GM12878 (cell line): ENCODE results near the gene NAALADL2. TPM values are rescaled to one million over a fixed set of nuclear protein-coding genes. Genes with fewer than 3 reads are reported as not detected.

Experiments
- ATAC-seq: fragments of 200-7000 bp; cut with Tn5 transposase; 3 replicates; pipeline ENCODE4 v1.9.1; 2020; ENCODE audit warnings: mild to moderate bottlenecking, moderate library complexity
- BruUV-seq: library from RNA; stranded (reverse); fragments of 400-500 nt; replicated peaks from 2 replicates; lab custom pipeline; 2021; lab: Mats Ljungman, UMichigan
- CTCF ChIA-PET: fragments of 300-600 bp; sonication (Branson Sonifier 250); formaldehyde crosslinking; extraction: SDS; loops from one replicate; lab custom pipeline; 2021; ENCODE audit warnings: inconsistent platforms; lab: Yijun Ruan, JAX
- POLR2A ChIA-PET: fragments of 350-600 bp; formaldehyde crosslinking; extraction: SDS; loops from one replicate; lab custom pipeline; 2021; ENCODE audit warnings: inconsistent platforms; lab: Charles Lee
- RAD21 ChIA-PET: fragments of 300-600 bp; sonication (Branson Sonifier 250); formaldehyde crosslinking; loops from one replicate; lab custom pipeline; 2023; ENCODE audit warnings: antibody characterized with exemption; ENCODE audit not compliant: unreplicated experiment; lab: Charles Lee
- SMC1A ChIA-PET: fragments of 300-600 bp; sonication (Branson Sonifier 250); formaldehyde crosslinking; loops from one replicate; lab custom pipeline; 2023; ENCODE audit not compliant: unreplicated experiment, uncharacterized antibody; lab: Charles Lee
- DNase-seq: peaks from one replicate; pipeline ENCODE4 v3.0.0-alpha.2; 2011; ENCODE audit warnings: low read depth, low spot score
- FAIRE-seq: peaks from 3 replicates; lab custom pipeline; 2011; peaks lifted over from hg19 to GRCh38; lab: Jason Lieb, UNC
- H2AFZ ChIP-seq: 2 replicates; pipeline ENCODE4 v1.6.0; 2011; ENCODE audit warnings: low read depth, low read length, control low read depth; ENCODE audit not compliant: control insufficient read depth
- H3K27ac ChIP-seq: 2 replicates; pipeline ENCODE4 v1.5.1; 2011; ENCODE audit warnings: control low read depth; ENCODE audit not compliant: control insufficient read depth, insufficient read depth
- H3K27me3 ChIP-seq, 2 experiments: replicated peaks in 1 of 2; 2 replicates each; pipeline versions ENCODE4 v1.6.0 to v1.6.1; 2011; ENCODE audit warnings: low read length in 1 of 2; ENCODE audit not compliant: control insufficient read depth in 2 of 2, insufficient read depth in 2 of 2
- H3K36me3 ChIP-seq, 2 experiments: 2 replicates each; pipeline ENCODE4 v1.5.1; 2011; ENCODE audit warnings: low read length in 1 of 2; ENCODE audit not compliant: control insufficient read depth in 2 of 2, insufficient read depth in 2 of 2
- H3K4me1 ChIP-seq: 2 replicates; pipeline ENCODE4 v1.6.1; 2011; ENCODE audit warnings: mild to moderate bottlenecking, low read length, moderate library complexity, mixed read lengths; ENCODE audit not compliant: control insufficient read depth, insufficient read depth
- H3K4me2 ChIP-seq: 2 replicates; pipeline ENCODE4 v1.6.0; 2011; ENCODE audit warnings: control low read depth; ENCODE audit not compliant: control insufficient read depth, insufficient read depth
- H3K4me3 ChIP-seq: fragments of 200-600 bp; sonication (generic); 2 replicates; pipeline ENCODE4 v1.5.1; 2016
- H3K79me2 ChIP-seq: 2 replicates; pipeline ENCODE4 v1.6.0; 2011; ENCODE audit warnings: low read length; ENCODE audit not compliant: control insufficient read depth, insufficient read depth
- H3K9ac ChIP-seq: 2 replicates; pipeline ENCODE4 v1.8.0; 2011; ENCODE audit warnings: low read length, control low read depth, mixed read lengths; ENCODE audit not compliant: control insufficient read depth, insufficient read depth
- H3K9me3 ChIP-seq: replicated peaks from 3 replicates; pipeline ENCODE4 v1.5.1; 2011; ENCODE audit warnings: mild to moderate bottlenecking, low read length; ENCODE audit not compliant: control insufficient read depth, insufficient read depth
- H4K20me1 ChIP-seq: 2 replicates; pipeline ENCODE4 v1.6.0; 2011; ENCODE audit not compliant: control insufficient read depth, insufficient read depth
- CHD1 ChIP-seq: IDR thresholded peaks from 2 replicates; pipeline ENCODE4 v1.6.1; 2012; ENCODE audit warnings: low read depth, low read length, improper control_type of control experiment
- EED ChIP-seq: sonication (generic); IDR thresholded peaks from 2 replicates; pipeline ENCODE4 v1.6.1; 2016; ENCODE audit warnings: antibody characterized with exemption, low read depth
- KDM1A ChIP-seq: fragments of 200-600 bp; sonication (generic); IDR thresholded peaks from 2 replicates; pipeline ENCODE4 v1.6.1; 2016; ENCODE audit warnings: borderline replicate concordance
- RB1 ChIP-seq: fragments of 450-650 bp; formaldehyde crosslinking; IDR thresholded peaks from 2 replicates; pipeline ENCODE4 v1.6.1; 2017; ENCODE audit warnings: mild to moderate bottlenecking, borderline replicate concordance
- RBBP5 ChIP-seq: fragments of 200-600 bp; sonication (generic); conservative IDR thresholded peaks from 2 replicates; pipeline ENCODE4 v1.6.1; 2016
- SP1 ChIP-seq: IDR thresholded peaks from one replicate; pipeline ENCODE4 v1.6.1; 2011; ENCODE audit warnings: low read depth, low read length
- SPI1 ChIP-seq: IDR thresholded peaks from 2 replicates; pipeline ENCODE4 v1.6.1; 2011; ENCODE audit warnings: low read depth, mild to moderate bottlenecking, low read length, moderate library complexity, borderline replicate concordance; ENCODE audit not compliant: insufficient read depth
- STAT3 ChIP-seq: IDR thresholded peaks from 2 replicates; pipeline ENCODE4 v1.6.1; 2011; ENCODE audit warnings: low read depth, low read length, improper control_type of control experiment
- TAF1 ChIP-seq: IDR thresholded peaks from 2 replicates; pipeline ENCODE4 v1.6.1; 2011; ENCODE audit warnings: mild to moderate bottlenecking, low read depth, low read length, borderline replicate concordance
- TARDBP ChIP-seq: IDR thresholded peaks from 2 replicates; pipeline ENCODE4 v1.6.1; 2016; ENCODE audit warnings: borderline replicate concordance
- ZBED1 ChIP-seq: IDR thresholded peaks from 2 replicates; pipeline ENCODE4 v1.6.1; 2016; ENCODE audit warnings: borderline replicate concordance
- ZNF207 ChIP-seq: fragments of 450-650 bp; IDR thresholded peaks from 2 replicates; pipeline ENCODE4 v1.6.1; 2014; ENCODE audit warnings: antibody characterized with exemption, mild to moderate bottlenecking, borderline replicate concordance
- ZNF384 ChIP-seq: IDR thresholded peaks from 2 replicates; pipeline ENCODE4 v1.6.1; 2012; ENCODE audit warnings: low read depth, mild to moderate bottlenecking, low read length, improper control_type of control experiment, borderline replicate concordance
- WGBS: methylation state at CpG from one replicate; pipeline ENCODE4 v1.1.6; 2016; ENCODE audit warnings: low lambda C conversion rate; ENCODE audit not compliant: insufficient replicate concordance, insufficient coverage; ENCODE audit errors: missing lambda C conversion rate; 5-methylcytosine and 5-hydroxymethylcytosine counted together
- in situ Hi-C: fragments of 300-500 bp; cut with MboI; formaldehyde crosslinking; loops from 9 replicates; pipeline ENCODE4 v1.14.3; 2018; ENCODE audit warnings: mixed read lengths
- intact Hi-C: fragments of 100-400 bp; cut with micrococcal nuclease; formaldehyde crosslinking; loops from one replicate; pipeline ENCODE4 v1.14.2; 2022; ENCODE audit not compliant: unreplicated experiment
- polyA plus RNA-seq, 11 experiments: library from polyadenylated mRNA; depleted of rRNA in 4 of 11; unstranded in 6 of 11; stranded (reverse) in 5 of 11; fragments of >200 nt; fragmentation: Nextera tagmentation in 4 of 11; fragmentation: Illumina TruSeq in 1 of 11; extraction: Ambion mirVana in 4 of 11; extraction: Trizol in 1 of 11; gene quantifications; 1 replicate in 1 of 11; 2 replicates in 10 of 11; pipeline versions ENCODE4 v1.2.1 to v1.2.3, GENCODE V29; 2011 to 2016; ENCODE audit warnings: inconsistent platforms in 2 of 11, missing spikeins in 2 of 11, low read depth in 1 of 11
- total RNA-seq, 4 experiments: library from RNA; depleted of rRNA in 3 of 4; stranded (reverse); fragments of >200 nt in 3 of 4; fragmentation: Illumina TruSeq in 1 of 4; extraction: Trizol in 1 of 4; gene quantifications; 2 replicates each; pipeline versions ENCODE4 v1.2.1 to v1.2.3, GENCODE V29; 2013 to 2021
- TF ChIP-seq, protein P1 (sequence below): IDR thresholded peaks from 2 replicates; pipeline ENCODE4 v1.6.1; 2011; ENCODE audit warnings: low read depth, low read length, improper control_type of control experiment, borderline replicate concordance
- TF ChIP-seq, protein P2 (sequence below): fragments of 450-650 bp; IDR thresholded peaks from 2 replicates; pipeline ENCODE4 v1.6.1; 2017; ENCODE audit warnings: low read depth, mild to moderate bottlenecking, moderate library complexity
- TF ChIP-seq, protein P3 (sequence below): IDR thresholded peaks from 2 replicates; pipeline ENCODE4 v1.6.1; 2011; ENCODE audit warnings: borderline replicate concordance, low read depth, mild to moderate bottlenecking, moderate library complexity, low read length; ENCODE audit not compliant: insufficient read depth, poor library complexity, severe bottlenecking

Gene NAALADL2
- total and polyA plus RNA-seq, 10 of the 15 experiments (the other 5 are each of a cell fraction or from before 2014, with no cell fraction given) = 0.06 to 10.8 (median 0.46) TPM

DNA sequence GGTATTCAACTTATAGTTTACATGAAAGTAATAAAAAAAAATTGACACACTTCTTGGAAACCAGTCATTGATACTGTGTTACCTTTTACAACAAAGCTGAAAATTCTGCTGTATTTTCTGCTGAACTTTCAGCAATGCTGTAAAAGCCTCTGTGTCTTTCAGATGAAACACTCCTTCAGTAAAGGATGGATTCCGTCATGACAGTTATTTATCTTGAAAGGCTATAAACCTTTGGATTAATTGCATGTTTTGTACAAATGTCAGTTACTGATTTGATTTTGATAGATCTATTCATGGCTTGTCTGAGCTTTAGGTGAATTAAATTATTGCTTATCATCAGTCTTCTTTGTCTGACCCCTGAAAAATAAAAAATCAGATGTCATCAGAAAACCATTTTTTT, 355.1 kb downstream of the NAALADL2 start:
- TF ChIP-seq, protein P1, sequence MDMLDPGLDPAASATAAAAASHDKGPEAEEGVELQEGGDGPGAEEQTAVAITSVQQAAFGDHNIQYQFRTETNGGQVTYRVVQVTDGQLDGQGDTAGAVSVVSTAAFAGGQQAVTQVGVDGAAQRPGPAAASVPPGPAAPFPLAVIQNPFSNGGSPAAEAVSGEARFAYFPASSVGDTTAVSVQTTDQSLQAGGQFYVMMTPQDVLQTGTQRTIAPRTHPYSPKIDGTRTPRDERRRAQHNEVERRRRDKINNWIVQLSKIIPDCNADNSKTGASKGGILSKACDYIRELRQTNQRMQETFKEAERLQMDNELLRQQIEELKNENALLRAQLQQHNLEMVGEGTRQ = no peak
- TF ChIP-seq KDM1A = no peak
- TF ChIP-seq SP1 = no peak
- no peak for TF ChIP-seq ZBED1
- TF ChIP-seq EED = no peak
- TF ChIP-seq RBBP5 = no peak
- TF ChIP-seq SPI1 = no peak
- no peak for TF ChIP-seq STAT3
- no peak for TF ChIP-seq TARDBP
- no peak for TF ChIP-seq ZNF207
- TF ChIP-seq CHD1 = no peak
- no peak for TF ChIP-seq TAF1
- TF ChIP-seq, protein P2, sequence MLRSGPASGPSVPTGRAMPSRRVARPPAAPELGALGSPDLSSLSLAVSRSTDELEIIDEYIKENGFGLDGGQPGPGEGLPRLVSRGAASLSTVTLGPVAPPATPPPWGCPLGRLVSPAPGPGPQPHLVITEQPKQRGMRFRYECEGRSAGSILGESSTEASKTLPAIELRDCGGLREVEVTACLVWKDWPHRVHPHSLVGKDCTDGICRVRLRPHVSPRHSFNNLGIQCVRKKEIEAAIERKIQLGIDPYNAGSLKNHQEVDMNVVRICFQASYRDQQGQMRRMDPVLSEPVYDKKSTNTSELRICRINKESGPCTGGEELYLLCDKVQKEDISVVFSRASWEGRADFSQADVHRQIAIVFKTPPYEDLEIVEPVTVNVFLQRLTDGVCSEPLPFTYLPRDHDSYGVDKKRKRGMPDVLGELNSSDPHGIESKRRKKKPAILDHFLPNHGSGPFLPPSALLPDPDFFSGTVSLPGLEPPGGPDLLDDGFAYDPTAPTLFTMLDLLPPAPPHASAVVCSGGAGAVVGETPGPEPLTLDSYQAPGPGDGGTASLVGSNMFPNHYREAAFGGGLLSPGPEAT = no peak
- TF ChIP-seq, protein P3, sequence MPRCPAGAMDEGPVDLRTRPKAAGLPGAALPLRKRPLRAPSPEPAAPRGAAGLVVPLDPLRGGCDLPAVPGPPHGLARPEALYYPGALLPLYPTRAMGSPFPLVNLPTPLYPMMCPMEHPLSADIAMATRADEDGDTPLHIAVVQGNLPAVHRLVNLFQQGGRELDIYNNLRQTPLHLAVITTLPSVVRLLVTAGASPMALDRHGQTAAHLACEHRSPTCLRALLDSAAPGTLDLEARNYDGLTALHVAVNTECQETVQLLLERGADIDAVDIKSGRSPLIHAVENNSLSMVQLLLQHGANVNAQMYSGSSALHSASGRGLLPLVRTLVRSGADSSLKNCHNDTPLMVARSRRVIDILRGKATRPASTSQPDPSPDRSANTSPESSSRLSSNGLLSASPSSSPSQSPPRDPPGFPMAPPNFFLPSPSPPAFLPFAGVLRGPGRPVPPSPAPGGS = no peak
- no peak for TF ChIP-seq RB1
- no peak for TF ChIP-seq ZNF384
- TF ChIP-seq, all 136 proteins: peak for 0
- H3K27me3 ChIP-seq = no peaks in the 10 kb centered on the region
- H3K4me1 ChIP-seq = no peaks in the 10 kb centered on the region
- no peaks in the 10 kb centered on the region for H4K20me1 ChIP-seq
- ATAC-seq (no peak), FAIRE-seq (no peak), DNase-seq (no peak)
- CTCF ChIA-PET = no interaction called here
- SMC1A ChIA-PET = interaction anchor here (1.0 to 1.4 kb wide), 2 partner anchors 15 to 18 kb away, joined by 3 to 5 read pairs; no protein-coding TSS in a partner anchor
- no TSS peak for BruUV-seq
- no peak overlapping the region for H3K4me3 ChIP-seq
- POLR2A ChIA-PET = interaction anchor here (0.6 kb wide), 1 partner anchor 24 kb away, joined by 4 read pairs; no protein-coding TSS in a partner anchor
- no peaks in the 10 kb centered on the region for H3K36me3 ChIP-seq
- RAD21 ChIA-PET = no interaction called here
- H3K4me2 ChIP-seq = no peak overlapping the region
- H3K27ac ChIP-seq = no peak overlapping the region
- in situ Hi-C loops (no loop called here), intact Hi-C loops (no loop called here)
- H3K79me2 ChIP-seq = no peaks in the 10 kb centered on the region
- no peak overlapping the region for H2AFZ ChIP-seq
- H3K9me3 ChIP-seq = no peaks in the 10 kb centered on the region
- no peak overlapping the region for H3K9ac ChIP-seq
- 56% methylated on average over 1 of the region's 1 CpG for WGBS
